ENCODE measurements around the gene ARHGEF33.

GRCh38 chr2:38886063-38886462 lies 3.6 kb upstream of the ARHGEF33 start:
- no peak for TF ChIP-seq POLR2A (IDR thresholded peaks at IDR 0.05)
- no peak for TF ChIP-seq CTCF (IDR thresholded peaks at IDR 0.05)
- TF ChIP-seq EP300 (IDR thresholded peaks at IDR 0.05): no peak
- TF ChIP-seq POLR2AphosphoS5 (IDR thresholded peaks at IDR 0.05): no peak
